Measurements from ENCODE around the gene PDLIM3.
"Not testable (repeated sequence)": the region's sequence is repeated elsewhere in the genome, so short reads cannot be mapped to it uniquely, and the experiment has no call there.

PDLIM3 gene

GRCh38 chr4:185534866-185535611 is at the start of gene PDLIM3:
Gene PDLIM3 (minus strand): TSS chr4:185535507. CDS start chr4:185535434, 73 bp downstream.
- DNase-seq (ENCODE audit: low spot score) = peak; percentile 67

- DNase-seq (ENCODE audit: low spot score) = no peak
Measured at GRCh38 chr4:185583813-185584212, 48.5 kb upstream of the PDLIM3 start.

- DNase-seq (ENCODE audit: low spot score) = no peak
Measured at GRCh38 chr4:185582651-185583400, 47.5 kb upstream of the PDLIM3 start.

GRCh38 chr4:185580699-185581098 is 45.4 kb upstream of the PDLIM3 start:
- no peak for DNase-seq (ENCODE audit: low spot score)

DNA sequence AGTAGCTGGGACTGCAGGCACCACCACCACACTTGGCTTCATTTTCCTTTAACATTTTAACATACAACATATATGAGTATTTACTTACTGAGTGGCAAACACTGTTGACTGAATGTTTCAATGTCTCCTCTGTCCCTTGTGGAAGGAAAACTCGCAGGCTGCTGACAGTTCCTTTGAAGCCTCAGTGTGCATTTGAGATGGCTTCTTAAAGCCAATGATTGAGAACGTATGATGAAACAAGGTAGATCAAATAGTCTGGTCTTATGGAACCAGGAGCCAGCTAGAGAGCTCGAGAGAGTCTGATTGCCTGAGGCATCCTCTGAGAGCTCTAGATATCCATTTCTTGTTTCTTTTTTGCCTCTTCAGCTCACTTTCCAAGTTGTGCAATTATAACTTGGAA is 43.0 kb upstream of the PDLIM3 start:
- no peak for DNase-seq (ENCODE audit: low spot score)

- DNase-seq (ENCODE audit: low spot score) = no peak
Measured at GRCh38 chr4:185576962-185577950, 41.9 kb upstream of the PDLIM3 start.

DNA sequence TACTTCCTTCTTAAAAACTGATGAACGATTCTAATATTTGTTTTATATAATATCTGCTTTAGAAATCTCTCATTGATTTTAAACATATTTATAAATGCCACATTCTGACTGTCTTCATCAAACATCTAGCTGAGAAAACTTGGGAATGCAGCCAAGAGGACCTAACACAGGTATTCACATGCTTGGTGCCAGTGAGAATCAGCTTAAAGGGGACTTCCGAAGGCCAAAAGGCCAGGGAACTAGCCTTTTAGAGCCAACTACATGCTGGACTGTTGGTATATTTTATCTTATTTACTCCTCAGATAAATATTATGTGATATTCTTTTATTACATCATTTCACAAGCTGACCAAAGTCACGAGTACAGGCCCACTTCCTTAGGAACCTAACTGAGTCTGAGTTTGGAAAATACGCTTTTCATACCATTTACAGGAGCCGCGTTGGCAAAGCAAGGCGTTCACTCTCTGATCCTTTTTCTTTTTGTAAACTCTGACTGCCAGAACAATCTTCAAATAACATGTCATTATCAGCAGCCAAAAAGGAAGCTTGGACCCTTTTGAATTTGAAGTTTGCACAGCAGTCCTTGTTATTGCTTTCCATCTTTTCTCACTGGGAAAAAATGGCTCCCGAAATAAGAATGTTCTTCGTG is 41.1 kb upstream of the PDLIM3 start:
- DNase-seq (ENCODE audit: low spot score) = no peak

- peak; percentile 65 for DNase-seq (ENCODE audit: low spot score)
Measured at GRCh38 chr4:185573651-185574199, 38.4 kb upstream of the PDLIM3 start.

DNA sequence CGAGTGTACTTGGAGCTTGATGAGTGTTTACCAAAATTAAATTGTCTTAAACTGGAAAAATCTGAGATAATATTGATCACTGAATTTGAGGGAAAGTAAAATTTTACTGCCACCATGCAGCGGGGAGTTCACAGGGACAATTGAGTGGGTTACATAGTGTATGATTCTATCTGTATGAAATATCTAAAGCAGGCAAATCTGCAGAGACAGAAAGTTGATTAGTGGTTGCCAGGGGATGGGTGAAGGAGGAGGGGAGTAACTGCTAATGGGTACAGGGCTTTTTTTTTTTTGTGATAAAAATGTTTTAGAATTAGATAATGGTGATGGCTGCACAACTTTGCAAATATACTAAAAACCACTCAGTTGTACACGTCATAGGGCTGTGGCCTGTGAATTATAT is 35.4 kb upstream of the PDLIM3 start:
- no peak for DNase-seq (ENCODE audit: low spot score)

DNA sequence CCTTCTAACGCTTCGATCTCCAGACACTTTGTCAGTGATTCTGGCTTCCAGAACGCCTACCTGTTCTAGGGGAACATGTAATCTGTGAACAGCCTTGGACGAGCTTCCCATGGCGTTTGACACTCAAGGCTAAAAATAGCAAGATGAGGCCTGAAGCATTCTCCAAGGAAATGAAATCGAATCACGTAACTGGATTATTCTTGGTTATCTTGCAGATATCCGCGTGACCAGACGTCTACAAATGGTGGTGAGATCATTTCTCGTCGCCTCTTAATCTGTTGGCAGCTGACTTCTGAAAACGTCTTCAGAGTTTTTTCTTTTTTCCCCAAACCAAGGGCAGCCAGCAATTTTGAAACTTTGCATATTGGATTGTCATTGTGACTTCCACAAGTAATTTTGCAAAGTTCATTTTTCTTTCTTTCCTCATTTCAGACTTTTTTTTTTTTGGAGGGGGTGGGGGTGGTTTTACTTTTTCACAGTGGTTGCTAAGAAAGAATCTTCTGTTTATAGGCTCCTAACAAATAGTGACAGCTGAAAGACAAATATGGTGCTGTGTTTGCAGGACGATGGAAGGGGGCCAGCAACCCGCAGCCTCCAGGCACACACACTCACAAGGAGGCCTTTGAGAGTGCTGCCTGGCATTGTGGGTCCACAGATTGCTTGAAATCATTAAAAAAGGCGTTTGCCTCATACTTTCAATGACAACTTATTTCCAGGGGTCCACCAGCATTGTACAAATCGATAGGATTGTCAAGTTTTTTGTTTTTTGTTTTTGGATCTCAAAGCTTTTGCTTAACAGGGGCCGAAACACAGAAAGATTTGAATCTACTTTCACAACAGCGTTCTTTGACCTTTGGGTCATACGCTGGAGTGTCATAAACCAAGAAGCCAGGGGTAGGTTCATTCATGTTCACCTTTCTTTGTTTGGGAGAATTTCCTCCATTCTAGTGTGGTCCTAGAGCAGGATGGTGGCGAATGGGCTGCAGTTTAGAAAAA is 32.4 kb upstream of the PDLIM3 start:
- DNase-seq (ENCODE audit: low spot score) = peak; percentile 15

DNA sequence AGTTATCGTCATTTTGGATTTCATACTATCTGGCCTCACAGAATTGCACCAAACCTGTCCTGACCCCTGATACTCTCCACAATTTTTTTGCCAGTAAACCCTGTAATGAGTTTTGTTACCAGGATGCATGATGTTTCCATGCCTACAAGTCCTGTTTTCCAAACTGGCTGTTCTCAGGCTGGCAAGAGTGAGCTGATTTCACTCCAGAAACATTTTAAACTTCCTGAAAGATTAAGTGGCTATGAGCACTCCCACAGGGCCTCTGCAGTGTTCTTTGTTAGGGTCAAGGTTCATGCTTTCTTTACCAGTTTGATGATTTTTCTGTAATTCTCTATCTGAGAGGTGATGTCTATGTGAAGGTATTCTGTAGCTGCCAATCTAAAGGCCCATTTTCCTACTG is 31.7 kb upstream of the PDLIM3 start:
- DNase-seq (ENCODE audit: low spot score) = peak; percentile 41

- no peak for DNase-seq (ENCODE audit: low spot score)
Measured at GRCh38 chr4:185566425-185566824, 31.1 kb upstream of the PDLIM3 start.

DNA sequence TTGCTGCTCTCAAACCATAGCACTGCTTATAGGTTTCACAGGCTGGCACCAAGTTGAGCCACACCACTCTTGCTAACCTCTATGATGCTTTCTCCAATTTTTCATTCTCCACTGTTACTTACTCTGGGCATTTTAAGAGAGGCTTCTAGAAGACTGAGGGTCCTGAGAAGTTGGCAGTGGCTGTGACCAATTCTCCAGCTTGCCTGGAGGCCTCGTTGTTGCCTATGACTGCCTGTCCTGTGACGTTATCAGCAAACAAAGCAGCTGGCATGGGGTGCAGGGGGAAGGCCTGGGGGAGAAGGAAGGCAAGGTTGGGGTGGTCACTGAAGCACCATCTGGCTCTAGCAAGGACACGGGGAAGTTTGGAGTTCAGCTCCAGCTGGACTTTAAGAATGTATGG is 30.4 kb upstream of the PDLIM3 start:
- DNase-seq (ENCODE audit: low spot score) = no peak

DNA sequence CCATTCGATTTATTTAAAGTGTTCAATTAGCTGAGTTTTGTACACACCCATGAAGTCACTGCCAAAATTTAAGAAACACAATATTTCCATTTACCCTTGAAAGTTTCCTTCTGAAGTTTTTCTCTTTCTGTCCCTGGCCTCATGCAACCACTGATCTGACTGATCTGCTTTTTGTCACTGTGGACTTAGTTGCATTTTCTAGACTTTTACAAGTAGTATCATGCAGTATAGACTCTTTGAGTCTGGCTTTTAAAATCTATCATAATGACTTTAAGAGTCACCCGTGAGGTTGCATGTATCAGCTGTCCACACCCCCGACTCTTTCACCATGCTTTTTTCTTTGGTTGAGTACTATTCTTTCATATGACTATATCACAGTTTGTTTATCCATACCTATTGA is 29.0 kb upstream of the PDLIM3 start:
- no peak for DNase-seq (ENCODE audit: low spot score)

- DNase-seq (ENCODE audit: low spot score) = no peak
Measured at GRCh38 chr4:185562531-185562930, 27.2 kb upstream of the PDLIM3 start.

DNA sequence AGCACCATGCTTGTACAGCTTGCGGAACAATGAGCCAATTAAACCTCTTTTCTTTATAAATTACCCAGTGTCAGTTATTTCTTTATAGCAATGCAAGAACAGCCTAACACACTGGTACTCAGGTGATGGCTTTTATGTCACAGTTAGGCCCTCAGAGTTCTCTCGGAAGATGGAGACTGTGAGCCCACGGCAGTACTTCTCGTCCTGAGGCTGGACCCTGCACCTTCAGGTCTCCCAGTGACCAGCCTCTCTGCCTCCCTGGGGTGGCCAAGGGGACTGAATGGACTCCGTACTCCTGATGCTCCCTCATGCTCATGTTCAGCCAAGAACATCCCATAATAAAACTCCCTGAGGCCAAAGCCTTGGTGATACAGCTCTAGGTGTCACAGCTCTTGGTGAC is 25.0 kb upstream of the PDLIM3 start:
- no peak for DNase-seq (ENCODE audit: low spot score)

- no peak for DNase-seq (ENCODE audit: low spot score)
Measured at GRCh38 chr4:185559915-185560281, 24.6 kb upstream of the PDLIM3 start.

DNA sequence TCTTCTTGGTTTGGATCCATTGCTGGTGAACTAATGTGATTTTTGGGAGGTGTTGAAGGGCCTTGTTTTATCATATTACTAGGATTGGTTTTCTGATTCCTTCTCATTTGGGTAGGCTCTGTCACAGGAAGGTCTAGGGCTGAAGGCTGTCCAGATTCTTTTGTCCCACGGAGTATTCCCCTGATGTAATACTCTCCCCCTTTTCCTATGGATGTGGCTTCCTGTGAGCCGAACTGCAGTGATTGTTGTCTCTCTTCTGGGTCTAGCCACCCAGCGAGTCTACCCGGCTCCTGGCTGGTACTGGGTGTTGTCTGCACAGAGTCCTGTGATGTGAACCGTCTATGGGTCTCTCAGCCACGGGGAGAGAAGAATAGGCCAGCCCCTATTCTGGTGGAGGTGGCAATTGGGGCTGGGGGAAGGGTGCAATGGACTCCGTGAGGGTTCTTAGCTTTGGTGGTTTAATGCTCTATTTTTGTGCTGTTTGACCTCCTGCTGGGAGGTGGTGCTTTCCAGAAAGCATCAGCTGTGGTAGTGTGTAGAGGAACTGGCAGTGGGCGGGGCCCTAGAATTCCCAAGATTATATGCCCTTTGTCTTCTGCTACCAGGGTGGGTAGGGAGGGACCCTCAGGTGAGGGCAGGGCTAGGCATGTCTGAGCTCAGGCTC is 24.1 kb upstream of the PDLIM3 start:
- DNase-seq (ENCODE audit: low spot score) = not testable (repeated sequence)

DNA sequence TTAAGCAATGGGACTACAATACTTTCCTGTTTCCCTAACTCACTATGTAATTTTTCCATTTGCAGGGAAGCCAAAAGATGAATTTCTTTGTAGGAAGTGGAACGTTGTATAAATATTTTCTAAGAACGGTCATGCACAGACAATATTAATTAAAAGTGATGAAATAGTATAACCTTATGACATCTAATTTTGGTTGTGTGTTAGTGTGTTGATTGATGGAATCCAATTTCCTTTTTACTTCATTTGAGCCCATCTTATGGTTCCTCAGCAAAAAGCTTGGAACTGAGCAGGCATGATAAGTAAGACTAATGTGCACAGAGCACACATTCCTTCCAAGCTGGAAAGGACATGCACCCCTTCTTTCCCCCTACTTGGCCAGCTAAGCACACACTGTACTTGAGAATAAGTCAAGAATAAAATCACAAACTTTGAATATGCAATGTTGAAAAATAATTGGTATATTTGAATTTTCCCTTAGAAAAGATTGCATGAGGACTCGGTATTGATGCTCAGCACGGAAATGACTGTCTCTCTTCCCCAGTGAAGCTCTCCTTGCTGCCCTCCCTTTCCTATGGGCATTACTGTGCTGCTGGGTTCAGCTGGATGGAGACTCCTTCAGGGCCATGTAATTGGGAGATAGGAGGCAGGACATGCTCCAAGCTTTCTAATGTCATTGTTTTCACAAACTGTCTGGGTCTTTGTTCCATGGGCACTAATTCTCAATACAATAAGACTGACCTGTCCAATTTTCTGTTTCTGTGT is 19.2 kb upstream of the PDLIM3 start:
- DNase-seq (ENCODE audit: low spot score) = no peak
